ENCODE results near the gene GRK5.
"Not testable (repeated sequence)": the region's sequence is repeated elsewhere in the genome, so short reads cannot be mapped to it uniquely, and the experiment has no call there.

GRK5 gene

GRCh38 chr10:119254335-119254734 lies 47.0 kb downstream of the GRK5 start:
- DNase-seq (ENCODE audit: extremely low read depth, low read depth): no peak
- no peak overlapping the region for H3K4me3 ChIP-seq (replicated peaks; ENCODE audit: low read depth, low read length)
- TF ChIP-seq, protein P1, sequence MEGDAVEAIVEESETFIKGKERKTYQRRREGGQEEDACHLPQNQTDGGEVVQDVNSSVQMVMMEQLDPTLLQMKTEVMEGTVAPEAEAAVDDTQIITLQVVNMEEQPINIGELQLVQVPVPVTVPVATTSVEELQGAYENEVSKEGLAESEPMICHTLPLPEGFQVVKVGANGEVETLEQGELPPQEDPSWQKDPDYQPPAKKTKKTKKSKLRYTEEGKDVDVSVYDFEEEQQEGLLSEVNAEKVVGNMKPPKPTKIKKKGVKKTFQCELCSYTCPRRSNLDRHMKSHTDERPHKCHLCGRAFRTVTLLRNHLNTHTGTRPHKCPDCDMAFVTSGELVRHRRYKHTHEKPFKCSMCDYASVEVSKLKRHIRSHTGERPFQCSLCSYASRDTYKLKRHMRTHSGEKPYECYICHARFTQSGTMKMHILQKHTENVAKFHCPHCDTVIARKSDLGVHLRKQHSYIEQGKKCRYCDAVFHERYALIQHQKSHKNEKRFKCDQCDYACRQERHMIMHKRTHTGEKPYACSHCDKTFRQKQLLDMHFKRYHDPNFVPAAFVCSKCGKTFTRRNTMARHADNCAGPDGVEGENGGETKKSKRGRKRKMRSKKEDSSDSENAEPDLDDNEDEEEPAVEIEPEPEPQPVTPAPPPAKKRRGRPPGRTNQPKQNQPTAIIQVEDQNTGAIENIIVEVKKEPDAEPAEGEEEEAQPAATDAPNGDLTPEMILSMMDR (IDR thresholded peaks at IDR 0.05; ENCODE audit: low read depth, low read length, missing control alignments): no peak

DNA sequence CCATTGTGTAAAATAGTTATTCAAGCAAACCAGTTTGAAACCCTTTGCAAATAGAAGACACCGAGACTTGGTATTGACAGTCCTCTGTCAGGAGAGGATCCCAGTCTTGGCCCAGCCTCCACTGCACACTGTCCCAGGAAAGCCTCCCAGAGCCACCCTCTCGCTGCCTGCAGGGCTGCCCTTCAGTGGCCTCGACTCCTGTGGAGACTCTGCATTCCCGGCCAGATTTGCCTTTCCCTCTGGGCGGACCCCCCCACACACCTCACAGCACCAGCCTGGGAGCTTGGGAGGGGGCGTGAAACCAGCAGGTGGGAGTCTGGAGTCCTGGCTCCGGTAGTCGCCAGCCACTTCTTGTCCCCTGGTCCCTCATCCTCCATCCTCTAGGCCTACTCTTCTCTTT lies 48.7 kb downstream of the GRK5 start:
- no peak for DNase-seq (ENCODE audit: extremely low read depth, low read depth)
- TF ChIP-seq, protein P1 (IDR thresholded peaks at IDR 0.05; ENCODE audit: low read depth, low read length, missing control alignments): no peak
- no peak overlapping the region for H3K4me3 ChIP-seq (replicated peaks; ENCODE audit: low read depth, low read length)

- DNase-seq (ENCODE audit: extremely low read depth, low read depth): no peak
- TF ChIP-seq, protein P1 (IDR thresholded peaks at IDR 0.05; ENCODE audit: low read depth, low read length, missing control alignments): no peak
- no peak overlapping the region for H3K4me3 ChIP-seq (replicated peaks; ENCODE audit: low read depth, low read length)
These were observed 49.5 kb downstream of the GRK5 start for GRCh38 chr10:119256897-119257296.

- no peak for DNase-seq (ENCODE audit: extremely low read depth, low read depth)
- H3K4me3 ChIP-seq (replicated peaks; ENCODE audit: low read depth, low read length): no peak overlapping the region
- TF ChIP-seq, protein P1 (IDR thresholded peaks at IDR 0.05; ENCODE audit: low read depth, low read length, missing control alignments): no peak
These were observed 50.6 kb downstream of the GRK5 start for GRCh38 chr10:119257899-119258419.

DNA sequence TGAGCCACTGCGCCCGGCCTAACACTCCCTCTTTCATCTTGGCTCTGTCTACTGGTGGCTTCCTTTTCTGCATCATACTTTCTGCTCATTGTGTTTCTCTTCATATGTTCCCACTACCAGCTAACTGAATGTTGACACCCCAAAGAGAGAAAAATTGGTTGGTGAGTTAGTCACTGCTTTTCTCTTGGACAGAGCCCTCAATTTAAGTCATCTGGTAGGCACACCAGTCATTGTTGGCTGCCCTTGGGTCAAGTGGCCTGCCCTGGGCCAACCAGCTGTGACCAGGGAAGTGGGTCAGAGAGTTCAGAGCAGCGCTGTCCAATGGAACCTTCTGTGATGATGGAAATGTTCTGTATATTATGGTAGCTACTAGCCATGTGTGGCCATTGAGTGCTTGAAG lies 52.0 kb downstream of the GRK5 start:
- no peak overlapping the region for H3K4me3 ChIP-seq (replicated peaks; ENCODE audit: low read depth, low read length)
- DNase-seq (ENCODE audit: extremely low read depth, low read depth): no peak
- TF ChIP-seq, protein P1 (IDR thresholded peaks at IDR 0.05; ENCODE audit: low read depth, low read length, missing control alignments): no peak

DNA sequence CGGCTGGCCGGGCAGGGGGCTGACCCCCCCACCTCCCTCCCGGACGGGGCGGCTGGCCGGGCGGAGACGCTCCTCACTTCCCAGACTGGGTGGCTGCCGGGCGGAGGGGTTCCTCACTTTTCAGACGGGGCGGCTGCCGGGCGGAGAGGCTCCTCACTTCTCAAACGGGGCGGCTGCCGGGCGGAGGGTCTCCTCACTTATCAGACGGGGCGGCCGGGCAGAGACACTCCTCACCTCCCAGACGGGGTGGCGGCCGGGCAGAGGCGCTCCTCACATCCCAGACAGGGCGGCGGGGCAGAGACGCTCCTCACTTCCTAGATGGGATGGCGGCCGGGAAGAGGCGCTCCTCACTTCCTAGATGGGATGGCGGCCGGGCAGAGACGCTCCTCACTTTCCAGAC lies 53.6 kb downstream of the GRK5 start:
- DNase-seq (ENCODE audit: extremely low read depth, low read depth): not testable (repeated sequence)

DNA sequence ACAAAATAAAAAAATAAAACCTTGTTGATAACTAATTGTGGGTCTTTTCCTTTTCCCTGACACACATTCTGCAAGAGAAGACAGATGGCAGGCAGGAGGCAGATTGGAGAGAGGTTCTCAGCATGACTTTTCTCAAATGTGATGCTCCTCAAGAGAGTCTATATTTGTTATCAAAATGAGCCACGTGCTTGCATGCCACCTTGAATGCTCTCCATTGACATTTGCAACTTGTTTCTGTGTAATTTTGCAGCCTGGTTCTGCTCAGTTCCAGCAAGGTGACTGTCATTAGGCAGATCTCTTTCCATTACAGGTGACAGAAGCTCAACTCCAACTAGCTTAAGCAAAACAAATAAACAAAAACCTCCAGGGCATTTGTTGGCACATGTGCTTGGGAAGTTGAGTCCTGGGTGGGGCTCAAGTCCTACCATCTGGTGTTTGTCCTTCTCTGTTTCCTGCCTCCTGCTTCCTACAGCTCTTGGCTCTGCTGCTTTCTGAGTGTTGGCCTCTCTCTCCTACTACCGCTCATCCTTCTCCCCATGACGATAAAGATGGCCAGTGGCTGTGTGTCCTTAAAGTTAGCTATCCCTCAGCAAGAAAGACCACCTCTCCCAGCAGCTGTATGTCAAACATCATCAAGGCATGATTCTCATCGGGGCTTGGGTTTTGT lies 56.7 kb downstream of the GRK5 start:
- no peak overlapping the region for H3K4me3 ChIP-seq (replicated peaks; ENCODE audit: low read depth, low read length)
- TF ChIP-seq, protein P1 (IDR thresholded peaks at IDR 0.05; ENCODE audit: low read depth, low read length, missing control alignments): no peak
- peak; percentile 29 for DNase-seq (ENCODE audit: extremely low read depth, low read depth)

More for the DNA sequence above, 53.6 kb downstream of the GRK5 start:
- not testable (repeated sequence) for H3K4me3 ChIP-seq (replicated peaks; ENCODE audit: low read depth, low read length)
